HG02852 (cell line): ENCODE measurements around the gene DLX5.

Experiments used
- ATAC-seq: cut with Tn5 transposase; IDR thresholded peaks from one replicate; pipeline ENCODE4 v1.9.1; 2021; ENCODE audit warnings: mild to moderate bottlenecking, moderate library complexity; ENCODE audit not compliant: unreplicated experiment

The DLX5 gene

DNA sequence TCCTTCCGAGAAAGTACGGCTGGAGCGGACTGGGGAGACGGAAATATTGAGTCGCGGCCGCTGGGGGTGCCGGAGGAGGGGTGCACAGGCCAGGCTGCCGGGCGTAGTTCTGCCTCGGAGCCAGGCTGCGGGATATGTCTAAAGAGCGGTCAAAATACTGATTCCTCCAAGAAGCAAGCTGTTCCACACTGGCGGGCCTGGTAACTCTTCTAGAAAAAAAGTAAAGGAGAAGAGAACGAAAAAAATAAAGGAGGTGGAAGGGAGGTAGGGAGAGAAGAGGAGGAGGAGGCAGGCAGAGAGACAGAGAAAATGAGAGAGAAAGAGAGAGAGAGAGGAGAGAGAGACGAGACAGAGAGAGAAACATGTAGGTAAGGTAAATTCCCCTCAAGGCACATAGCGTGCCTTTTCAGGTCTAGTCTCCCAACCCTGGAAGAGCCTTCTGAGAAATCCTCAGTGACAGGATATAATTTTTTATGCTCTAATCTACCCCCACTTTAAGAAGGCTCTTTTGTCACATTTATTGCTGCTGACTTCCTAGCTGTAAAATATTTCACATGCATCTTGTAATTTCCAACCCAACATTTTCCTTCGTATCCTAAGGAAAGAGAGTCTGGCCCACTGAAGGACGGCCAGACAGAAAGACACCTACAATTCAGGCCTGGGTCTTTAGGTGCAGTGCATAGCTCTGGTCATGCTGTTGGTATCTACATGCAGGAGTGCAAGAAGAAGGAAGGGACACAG, 5.7 kb downstream of the DLX5 start:
- ATAC-seq, result no peak

DNA sequence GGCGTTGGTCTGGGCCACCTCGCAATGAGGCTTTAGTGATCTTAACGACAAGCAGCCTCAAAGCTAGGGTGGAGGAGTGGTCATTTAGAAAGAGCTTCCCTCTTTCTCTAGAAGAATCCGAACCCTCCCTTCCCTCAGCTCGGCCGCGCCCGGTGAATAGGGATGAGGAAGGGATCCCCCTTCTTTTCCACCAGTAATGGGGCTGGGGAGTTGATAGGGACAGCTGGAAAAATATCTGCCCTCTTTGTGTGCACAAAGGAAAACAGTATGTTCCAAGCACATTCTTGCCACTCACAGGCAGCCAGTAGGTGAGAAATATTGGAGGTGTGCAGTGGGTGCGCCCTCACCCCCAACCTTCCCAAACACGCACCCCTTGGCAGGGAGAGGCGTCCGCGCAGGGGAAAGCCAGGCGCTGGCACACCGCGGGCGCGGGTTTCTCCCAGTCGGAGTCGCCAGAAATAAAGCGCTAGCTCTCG, 6.5 kb downstream of the DLX5 start:
- ATAC-seq, result no peak

DNA sequence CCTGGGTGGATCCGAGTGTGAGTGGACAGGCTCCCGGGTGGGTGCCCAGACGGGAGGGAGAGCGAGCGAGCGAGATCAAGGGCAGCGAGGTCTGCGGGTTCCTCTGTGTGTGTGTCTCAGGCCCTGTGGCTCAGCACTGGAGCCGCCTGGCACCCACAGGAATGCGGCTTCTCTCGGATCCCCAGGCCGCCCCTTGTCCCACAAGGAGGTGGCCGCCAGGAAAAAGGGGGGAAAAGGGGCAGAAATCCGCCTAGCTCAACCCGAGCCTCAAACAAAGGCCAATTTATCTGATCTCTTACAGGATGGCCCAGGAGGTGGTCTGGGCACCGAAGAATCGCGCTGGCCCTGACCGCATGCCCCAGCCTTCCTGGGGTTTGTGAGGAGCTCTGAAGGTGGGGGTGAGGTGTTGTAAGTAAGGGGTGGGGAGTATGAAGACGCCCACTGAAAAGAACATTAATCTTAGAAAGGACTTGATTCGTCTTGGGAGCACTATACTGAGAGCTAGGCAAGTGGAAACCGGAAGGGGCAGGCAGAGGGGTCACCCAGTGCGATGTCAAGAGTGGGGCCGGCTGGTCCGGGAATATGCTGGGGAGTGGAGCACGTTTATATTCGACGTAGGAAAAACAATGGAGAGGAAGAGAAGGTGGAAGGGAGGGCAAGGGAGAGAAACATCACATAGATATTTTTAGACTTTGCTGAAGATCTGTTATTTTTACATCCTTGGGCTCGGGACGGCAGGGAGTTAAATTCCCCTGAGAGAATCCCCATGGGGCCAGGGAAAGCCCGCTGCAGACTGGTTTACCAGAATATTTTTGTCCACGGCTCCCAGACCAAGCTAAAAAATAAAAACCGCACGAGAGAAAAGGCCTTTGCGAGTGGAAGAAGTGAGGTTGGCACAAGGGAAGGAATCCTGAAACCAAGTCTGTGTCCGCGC, 7.2 kb downstream of the DLX5 start:
- no peak for ATAC-seq

DNA sequence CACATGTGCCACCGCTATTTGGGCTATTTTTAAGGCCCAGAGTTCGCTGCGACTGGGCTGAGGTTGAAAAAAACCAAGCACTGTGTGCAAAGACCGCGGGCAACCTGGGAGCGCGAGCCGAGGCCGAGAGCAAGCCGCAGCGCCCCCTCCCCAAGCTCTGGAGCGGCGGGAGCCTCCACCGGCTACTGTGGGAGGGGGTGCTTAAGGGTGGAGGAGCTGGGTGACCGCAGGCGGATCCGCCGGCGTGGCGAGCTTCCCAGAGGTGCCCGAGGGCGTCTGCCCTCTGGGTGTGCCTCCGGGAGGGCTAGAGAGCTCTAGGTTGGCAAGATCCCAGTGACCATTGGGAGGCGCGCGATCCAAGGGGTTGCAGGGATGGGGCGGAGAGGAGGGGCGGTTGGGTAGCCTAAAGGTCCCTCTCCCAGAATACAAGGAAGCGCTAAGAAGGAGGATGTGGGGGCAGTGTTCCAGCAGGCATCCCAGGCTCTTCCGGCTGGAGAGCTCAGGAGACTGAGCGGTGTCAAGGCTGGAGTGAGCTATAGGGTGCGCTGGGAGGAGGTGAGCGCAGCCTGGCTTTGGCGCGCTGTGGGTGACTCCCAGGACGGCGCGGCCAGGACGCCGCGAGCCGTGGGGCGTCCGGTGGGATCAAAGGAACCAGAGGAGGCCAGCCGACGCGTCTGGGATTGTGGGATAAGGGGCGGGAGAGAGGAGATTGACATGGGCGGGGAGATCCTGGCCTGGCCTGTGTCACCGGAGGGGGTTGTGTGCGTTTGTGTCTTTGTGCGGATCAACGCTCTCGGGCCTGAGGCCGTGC, 8.0 kb downstream of the DLX5 start:
- ATAC-seq, result no peak

GRCh38 chr7:97015756-97016380, 8.8 kb downstream of the DLX5 start:
- ATAC-seq, result no peak

DNA sequence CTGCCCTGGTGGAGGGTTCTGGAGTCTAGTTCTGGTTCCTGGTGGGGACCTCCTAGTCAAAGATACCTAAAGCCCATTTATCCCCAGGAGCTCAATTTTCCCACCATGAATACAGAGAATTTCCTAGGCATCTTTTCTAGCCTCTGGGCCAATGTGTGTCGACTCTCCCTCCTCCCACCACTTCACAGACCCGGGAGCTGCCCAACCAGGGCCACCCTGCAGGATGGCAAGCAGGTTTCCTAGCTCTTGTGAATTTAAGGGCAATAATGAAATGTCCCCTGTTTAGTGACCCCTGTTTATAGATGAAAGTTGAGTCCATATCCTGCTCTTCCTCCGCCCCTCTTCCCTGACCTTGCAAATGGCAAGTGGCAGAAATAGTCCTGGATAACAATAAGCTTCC, 9.4 kb downstream of the DLX5 start:
- ATAC-seq, result no peak

GRCh38 chr7:97014145-97014750, 10.4 kb downstream of the DLX5 start:
- no peak for ATAC-seq

DNA sequence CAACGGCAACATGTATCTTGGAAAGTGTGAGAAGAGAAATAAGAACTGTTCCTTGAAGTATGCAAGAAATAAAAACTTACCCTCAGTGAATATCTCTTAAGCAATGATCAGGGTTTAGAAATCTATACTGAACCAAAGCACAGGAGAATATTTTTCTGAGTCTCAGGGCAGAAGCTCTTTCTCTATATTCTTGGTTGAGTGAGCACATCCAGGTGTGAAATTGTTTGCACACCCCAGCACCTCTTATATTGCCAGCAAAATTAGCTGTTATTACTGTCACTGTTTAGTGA, 10.8 kb downstream of the DLX5 start:
- ATAC-seq, result no peak

- ATAC-seq, result no peak
Observed at GRCh38 chr7:97013134-97013844, 11.3 kb downstream of the DLX5 start.

GRCh38 chr7:97012365-97013133, 12.1 kb downstream of the DLX5 start:
- ATAC-seq, result no peak

DNA sequence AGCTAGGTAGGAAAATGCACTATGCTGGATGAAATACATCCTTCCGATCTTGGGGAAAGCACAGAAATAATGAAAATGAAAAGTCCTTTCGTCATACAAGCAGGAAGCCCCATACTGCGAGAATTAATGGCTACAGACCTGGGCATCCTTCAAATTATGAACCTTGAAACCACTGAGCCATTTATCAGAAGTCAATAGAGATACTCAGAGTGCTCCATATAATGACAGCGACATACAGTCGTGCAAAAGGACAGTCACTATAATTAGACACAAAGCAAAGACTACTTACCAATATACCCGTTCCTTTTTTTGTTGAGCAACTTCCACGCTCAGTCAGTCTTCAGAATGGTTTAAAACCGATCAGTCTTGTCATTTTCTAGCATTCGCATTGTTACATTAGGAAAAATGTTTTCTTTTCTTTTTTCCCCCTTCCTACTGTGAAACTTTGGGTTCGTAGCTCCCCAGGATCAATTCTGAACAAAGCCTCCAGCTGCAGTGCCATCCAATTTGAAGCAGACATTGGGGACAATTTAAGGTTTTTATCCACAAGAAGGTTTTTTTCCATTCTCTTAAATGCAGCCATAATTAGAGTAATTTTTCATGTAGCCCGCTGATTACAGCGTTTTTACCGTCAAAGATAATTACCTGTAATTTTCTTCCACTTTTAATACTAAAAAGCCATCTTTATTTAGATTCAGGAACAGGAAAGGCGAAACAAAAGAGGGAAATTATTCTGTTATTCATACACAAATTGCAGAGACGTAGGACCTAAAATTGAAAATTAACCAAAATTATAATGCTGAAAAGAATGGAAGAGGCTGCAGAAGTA, 12.9 kb downstream of the DLX5 start:
- no peak for ATAC-seq

DNA sequence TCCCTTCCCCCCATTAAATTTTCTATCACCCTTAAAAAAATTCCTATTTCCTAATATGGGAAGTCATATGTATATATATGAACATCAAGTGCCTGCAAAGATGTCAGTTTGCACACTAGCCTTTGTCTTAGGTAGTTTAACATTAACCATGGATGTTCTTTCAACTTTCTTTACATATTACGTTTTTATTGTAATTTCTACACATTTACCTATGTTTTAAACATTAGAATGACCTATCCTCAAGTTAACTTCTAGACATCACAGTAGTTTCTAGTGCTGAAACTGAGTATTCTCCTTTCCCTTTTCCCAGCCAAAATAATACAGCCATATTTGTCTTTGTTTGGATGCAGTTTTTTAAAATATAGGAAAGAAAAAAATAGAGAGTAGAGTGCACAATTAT, 13.5 kb downstream of the DLX5 start:
- no peak for ATAC-seq

- no peak for ATAC-seq
Observed at GRCh38 chr7:97009753-97010732, 14.6 kb downstream of the DLX5 start.

GRCh38 chr7:97008275-97008917, 16.2 kb downstream of the DLX5 start:
- no peak for ATAC-seq

GRCh38 chr7:97007583-97007861, 17.1 kb downstream of the DLX5 start:
- no peak for ATAC-seq

DNA sequence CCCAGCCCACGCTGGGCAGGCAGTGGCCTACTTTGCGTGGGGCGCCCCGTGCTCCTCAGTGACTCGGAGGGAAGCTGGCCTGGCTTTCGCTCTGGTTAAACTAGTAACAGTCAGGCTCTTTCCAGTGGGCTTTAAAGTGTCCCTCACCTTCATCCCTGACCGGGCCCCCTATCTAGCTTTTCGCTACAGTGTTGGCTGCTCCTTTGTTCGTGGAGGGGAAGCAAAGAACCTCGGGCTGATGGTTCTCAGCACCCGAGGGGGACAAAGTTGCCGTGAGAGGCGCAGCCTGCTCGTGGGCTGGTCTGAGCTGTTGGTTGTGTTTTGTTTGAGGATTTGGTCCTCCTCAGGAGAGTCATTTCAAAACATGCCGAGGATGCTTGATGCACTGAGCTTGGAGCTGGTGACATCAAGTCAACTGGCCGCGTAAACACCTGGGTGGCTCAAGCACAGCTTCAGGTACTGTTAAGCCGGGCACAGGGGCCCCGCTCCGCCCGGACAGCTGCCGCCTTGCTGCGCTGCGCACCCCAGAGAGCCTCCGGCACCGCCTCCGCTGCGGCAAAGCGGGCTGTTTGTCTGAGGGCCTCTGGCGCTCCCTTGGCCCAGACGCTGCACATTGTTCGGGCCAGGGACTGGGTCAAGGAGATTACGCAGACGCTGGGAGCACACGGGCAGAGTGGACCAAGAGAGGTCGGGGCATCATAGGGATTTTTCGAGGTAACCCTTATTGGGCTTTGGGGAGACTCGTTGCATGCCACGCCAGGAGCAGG, 17.6 kb downstream of the DLX5 start:
- ATAC-seq, result no peak
